ENCODE data around the gene PHEX. TPM values are rescaled to one million over a fixed set of nuclear protein-coding genes. Genes with fewer than 3 reads are reported as not detected.

PHEX gene
- total RNA-seq, 1 donor = 1.4 TPM

- no peak overlapping the region for H3K4me3 ChIP-seq (ENCODE audit: insufficient read depth, low read length)
- DNase-seq (ENCODE audit: insufficient read length, low spot score, missing footprints) = no peak
- H3K36me3 ChIP-seq (ENCODE audit: insufficient read depth, low read length) = no peaks in the 10 kb centered on the region
- no peaks in the 10 kb centered on the region for H4K20me1 ChIP-seq (ENCODE audit: insufficient read depth, low read length)
- no peak overlapping the region for H2AFZ ChIP-seq (ENCODE audit: low read length)
- H3K79me2 ChIP-seq (ENCODE audit: insufficient read depth, low read length) = no peaks in the 10 kb centered on the region
- TF ChIP-seq CTCF (IDR thresholded peaks at IDR 0.05; ENCODE audit: extremely low read depth, low read depth, low read length) = no peak
- no peaks in the 10 kb centered on the region for H3K27me3 ChIP-seq (ENCODE audit: insufficient read depth, low read length)
- H3K4me2 ChIP-seq (ENCODE audit: insufficient read depth, low read length) = no peak overlapping the region
- no peaks in the 10 kb centered on the region for H3K9me3 ChIP-seq (ENCODE audit: low read depth, low read length)
- no peak overlapping the region for H3K27ac ChIP-seq (ENCODE audit: low read depth, low read length)
- no peaks in the 10 kb centered on the region for H3K4me1 ChIP-seq (ENCODE audit: insufficient read depth, low read length)
Measured at GRCh38 chrX:22203186-22203585, 171.1 kb downstream of the PHEX start.

DNA sequence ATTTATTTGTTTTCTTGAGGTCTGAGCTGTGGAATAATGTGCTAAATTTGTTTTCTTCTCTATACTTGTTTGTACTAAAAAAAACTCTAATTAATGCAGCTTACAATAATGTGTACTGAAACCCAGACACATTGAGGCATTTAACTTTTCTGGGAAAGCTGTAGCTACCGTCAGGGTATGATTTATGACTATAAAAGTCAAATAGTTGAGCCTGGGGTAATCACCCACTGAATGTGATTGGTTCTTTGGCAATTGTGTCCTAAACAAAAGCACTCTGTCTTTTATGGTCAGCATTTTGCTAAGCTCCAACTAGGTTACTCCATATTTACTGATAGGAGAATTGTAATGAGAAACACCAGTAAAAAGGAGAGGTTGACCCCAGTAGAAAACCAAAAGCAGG is 174.7 kb downstream of the PHEX start:
- Histone ChIP-seq H3K79me2 (ENCODE audit: insufficient read depth, low read length) (no peaks in the 10 kb centered on the region), H3K36me3 (ENCODE audit: insufficient read depth, low read length) (no peaks in the 10 kb centered on the region), H3K4me1 (ENCODE audit: insufficient read depth, low read length) (no peaks in the 10 kb centered on the region), H3K27ac (ENCODE audit: low read depth, low read length) (no peak overlapping the region), H3K4me2 (ENCODE audit: insufficient read depth, low read length) (no peak overlapping the region), H2AFZ (ENCODE audit: low read length) (no peak overlapping the region), H4K20me1 (ENCODE audit: insufficient read depth, low read length) (no peaks in the 10 kb centered on the region), H3K4me3 (ENCODE audit: insufficient read depth, low read length) (no peak overlapping the region), H3K9me3 (ENCODE audit: low read depth, low read length) (no peaks in the 10 kb centered on the region), H3K27me3 (ENCODE audit: insufficient read depth, low read length) (no peaks in the 10 kb centered on the region)
- TF ChIP-seq CTCF (IDR thresholded peaks at IDR 0.05; ENCODE audit: extremely low read depth, low read depth, low read length) = no peak
- no peak for DNase-seq (ENCODE audit: insufficient read length, low spot score, missing footprints)

DNA sequence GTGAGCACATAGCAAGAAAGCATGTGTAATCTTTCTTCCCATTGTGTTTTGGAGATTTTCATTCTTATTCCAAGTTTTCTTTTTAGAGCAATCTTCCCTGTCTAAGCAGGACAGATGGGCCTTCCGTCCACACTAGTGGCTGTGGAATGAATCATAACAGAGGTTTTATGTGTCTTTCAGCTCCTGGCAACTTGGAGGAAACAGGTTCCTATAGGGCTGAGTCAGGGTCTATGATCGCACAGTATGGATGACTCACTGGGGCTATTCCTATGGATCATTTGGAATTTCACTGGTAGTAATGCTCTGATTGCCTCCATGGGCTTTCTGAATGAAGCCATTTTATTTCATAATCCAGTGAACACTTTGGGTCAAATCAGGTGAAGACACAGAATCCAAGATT is 188.8 kb downstream of the PHEX start:
- H3K27me3 ChIP-seq (ENCODE audit: insufficient read depth, low read length) = no peaks in the 10 kb centered on the region
- H2AFZ ChIP-seq (ENCODE audit: low read length) = no peak overlapping the region
- peak overlapping the region; percentile 7 for H3K27ac ChIP-seq (ENCODE audit: low read depth, low read length)
- no peaks in the 10 kb centered on the region for H3K4me1 ChIP-seq (ENCODE audit: insufficient read depth, low read length)
- no peaks in the 10 kb centered on the region for H3K36me3 ChIP-seq (ENCODE audit: insufficient read depth, low read length)
- TF ChIP-seq CTCF (IDR thresholded peaks at IDR 0.05; ENCODE audit: extremely low read depth, low read depth, low read length) = no peak
- no peak for DNase-seq (ENCODE audit: insufficient read length, low spot score, missing footprints)
- no peak overlapping the region for H3K4me3 ChIP-seq (ENCODE audit: insufficient read depth, low read length)
- H3K4me2 ChIP-seq (ENCODE audit: insufficient read depth, low read length) = no peak overlapping the region
- H3K79me2 ChIP-seq (ENCODE audit: insufficient read depth, low read length) = no peaks in the 10 kb centered on the region
- H4K20me1 ChIP-seq (ENCODE audit: insufficient read depth, low read length) = no peaks in the 10 kb centered on the region
- H3K9me3 ChIP-seq (ENCODE audit: low read depth, low read length) = no peaks in the 10 kb centered on the region

- no peaks in the 10 kb centered on the region for H3K79me2 ChIP-seq (ENCODE audit: insufficient read depth, low read length)
- no peak overlapping the region for H3K4me3 ChIP-seq (ENCODE audit: insufficient read depth, low read length)
- TF ChIP-seq CTCF (IDR thresholded peaks at IDR 0.05; ENCODE audit: extremely low read depth, low read depth, low read length) = no peak
Measured at GRCh38 chrX:22234380-22234779, 202.3 kb downstream of the PHEX start.

More at GRCh38 chrX:22234380-22234779, 202.3 kb downstream of the PHEX start:
- Histone ChIP-seq H3K27me3 (ENCODE audit: insufficient read depth, low read length) (no peaks in the 10 kb centered on the region), H4K20me1 (ENCODE audit: insufficient read depth, low read length) (no peaks in the 10 kb centered on the region), H3K9me3 (ENCODE audit: low read depth, low read length) (no peaks in the 10 kb centered on the region), H3K36me3 (ENCODE audit: insufficient read depth, low read length) (no peaks in the 10 kb centered on the region), H3K27ac (ENCODE audit: low read depth, low read length) (no peak overlapping the region), H2AFZ (ENCODE audit: low read length) (no peak overlapping the region), H3K4me2 (ENCODE audit: insufficient read depth, low read length) (no peak overlapping the region), H3K4me1 (ENCODE audit: insufficient read depth, low read length) (no peaks in the 10 kb centered on the region)
- DNase-seq (ENCODE audit: insufficient read length, low spot score, missing footprints) = no peak
